Hepatocyte (in vitro differentiated cells): Measurements from ENCODE around the gene RPS6KA4.

Experiments used
- CTCF ChIP-seq: fragments of 200-600 bp; sonication (generic); IDR thresholded peaks from 2 replicates; pipeline ENCODE4 v1.5.1; 2016; ENCODE audit warnings: antibody characterized with exemption, mild to moderate bottlenecking; ENCODE audit not compliant: poor library complexity
- EZH2 ChIP-seq: fragments of 200-600 bp; sonication (generic); IDR thresholded peaks from 2 replicates; pipeline ENCODE4 v1.6.1; 2016; ENCODE audit warnings: antibody characterized with exemption, mild to moderate bottlenecking, borderline replicate concordance

- no peak for TF ChIP-seq CTCF
- TF ChIP-seq EZH2, result no peak
These were observed 3.4 kb downstream of the RPS6KA4 start for GRCh38 chr11:64362339-64362738.
